Endothelial cell of umbilical vein (primary cell): ENCODE data around the gene LHPP. TPM values are rescaled to one million over a fixed set of nuclear protein-coding genes. Genes with fewer than 3 reads are reported as not detected.

Experiments
- BruUV-seq: library from RNA; stranded (reverse); fragments of 400-500 nt; replicated peaks from 2 replicates; lab custom pipeline; 2021; lab: Mats Ljungman, UMichigan
- CTCF ChIA-PET: fragments of 300-600, 350-600 bp; sonication (Branson Sonifier 250); formaldehyde crosslinking; loops from one replicate; lab custom pipeline; 2021; ENCODE audit warnings: antibody characterized with exemption, inconsistent platforms; lab: Charles Lee
- POLR2A ChIA-PET: fragments of 300-600, 350-600 bp; sonication (Branson Sonifier 250); formaldehyde crosslinking; loops from one replicate; lab custom pipeline; 2021; ENCODE audit warnings: antibody characterized with exemption, inconsistent platforms; lab: Charles Lee
- DNase-seq: peaks from one replicate; pipeline ENCODE4 v3.0.0-alpha.2; 2011; ENCODE audit warnings: low read depth, low spot score
- FAIRE-seq: peaks from 2 replicates; lab custom pipeline; 2011; peaks lifted over from hg19 to GRCh38; lab: Jason Lieb, UNC
- H2AFZ ChIP-seq: 2 replicates; pipeline ENCODE4 v1.6.0; 2012; ENCODE audit warnings: low read depth, low read length, control low read depth, inconsistent platforms
- H3K27ac ChIP-seq: 2 replicates; pipeline ENCODE4 v1.5.1; 2011; ENCODE audit warnings: low read depth, mild to moderate bottlenecking, control low read depth, low read length, moderate library complexity; ENCODE audit not compliant: insufficient read depth
- H3K27me3 ChIP-seq, 2 experiments: 2 replicates each; pipeline versions ENCODE4 v1.6.0 to v1.6.1; 2011; ENCODE audit warnings: low read length in 2 of 2, mixed read lengths in 1 of 2; ENCODE audit not compliant: control insufficient read depth in 2 of 2, insufficient read depth in 2 of 2
- H3K36me3 ChIP-seq, 2 experiments: 2 replicates in 1 of 2; 3 replicates in 1 of 2; pipeline ENCODE4 v1.5.1; 2011; ENCODE audit warnings: low read length in 2 of 2, mild to moderate bottlenecking in 1 of 2, moderate library complexity in 1 of 2; ENCODE audit not compliant: control insufficient read depth in 2 of 2, insufficient read depth in 2 of 2; ENCODE audit errors: extremely low read depth in 1 of 2
- H3K4me1 ChIP-seq: 3 replicates; pipeline ENCODE4 v1.5.1; 2011; ENCODE audit warnings: mild to moderate bottlenecking, low read length; ENCODE audit not compliant: control insufficient read depth, insufficient read depth; ENCODE audit errors: extremely low read depth
- H3K4me2 ChIP-seq: 2 replicates; pipeline ENCODE4 v1.6.1; 2011; ENCODE audit warnings: low read length, control low read depth, mixed read lengths; ENCODE audit not compliant: insufficient read depth
- H3K4me3 ChIP-seq, 3 experiments: fragments of 200-600 bp in 1 of 3; sonication (generic), shearing (Covaris generic) in 1 of 3; replicated peaks in 1 of 3; 2 replicates each; pipeline ENCODE4 v1.5.1; 2011 to 2016; ENCODE audit warnings: control low read depth in 3 of 3, low read length in 3 of 3, mild to moderate bottlenecking in 2 of 3, inconsistent platforms in 1 of 3, low read depth in 1 of 3, moderate library complexity in 1 of 3; ENCODE audit not compliant: insufficient read depth in 1 of 3
- H3K79me2 ChIP-seq: 2 replicates; pipeline ENCODE4 v1.6.0; 2012; ENCODE audit warnings: low read length, inconsistent platforms; ENCODE audit not compliant: control insufficient read depth, insufficient read depth
- H3K9ac ChIP-seq: replicated peaks from 2 replicates; pipeline ENCODE3; 2011; ENCODE audit warnings: low read length, control low read depth; ENCODE audit not compliant: insufficient read depth; ENCODE audit errors: extremely low read depth
- H3K9me1 ChIP-seq: replicated peaks from 3 replicates; pipeline ENCODE4 v1.6.0; 2011; ENCODE audit warnings: mild to moderate bottlenecking, low read length; ENCODE audit not compliant: control insufficient read depth, insufficient read depth; ENCODE audit errors: extremely low read depth
- H3K9me3 ChIP-seq: replicated peaks from 2 replicates; pipeline ENCODE4 v1.5.1; 2012; ENCODE audit warnings: low read length, inconsistent platforms; ENCODE audit not compliant: control insufficient read depth, insufficient read depth
- H4K20me1 ChIP-seq: replicated peaks from 2 replicates; pipeline ENCODE3; 2011; ENCODE audit warnings: mild to moderate bottlenecking, low read length; ENCODE audit not compliant: control insufficient read depth, insufficient read depth; ENCODE audit errors: extremely low read depth
- EZH2 ChIP-seq: IDR thresholded peaks from 2 replicates; pipeline ENCODE4 v1.6.1; 2012; ENCODE audit warnings: borderline replicate concordance, low read depth, mild to moderate bottlenecking, moderate library complexity, low read length, inconsistent platforms; ENCODE audit not compliant: severe bottlenecking
- FOS ChIP-seq: IDR thresholded peaks from 2 replicates; pipeline ENCODE4 v1.6.1; 2011; ENCODE audit warnings: mild to moderate bottlenecking, low read length, moderate library complexity, borderline replicate concordance; ENCODE audit not compliant: insufficient read depth
- GATA2 ChIP-seq: IDR thresholded peaks from 2 replicates; pipeline ENCODE4 v1.7.0; 2011; ENCODE audit warnings: low read depth, mild to moderate bottlenecking, moderate library complexity, mixed read lengths, low read length; ENCODE audit not compliant: insufficient read length, insufficient read depth
- JUN ChIP-seq: IDR thresholded peaks from 2 replicates; pipeline ENCODE4 v1.6.1; 2011; ENCODE audit warnings: borderline replicate concordance, low read depth; ENCODE audit not compliant: insufficient read length, insufficient read depth
- MYC ChIP-seq: IDR thresholded peaks from one replicate; pipeline ENCODE4 v1.6.1; 2011; ENCODE audit warnings: mild to moderate bottlenecking, low read depth, low read length
- POLR2A ChIP-seq: IDR thresholded peaks from 2 replicates; pipeline ENCODE4 v1.6.1; 2012; ENCODE audit warnings: low read depth, mild to moderate bottlenecking, control low read depth, low read length
- POLR2AphosphoS5 ChIP-seq: IDR thresholded peaks from 2 replicates; pipeline ENCODE4 v1.6.1; 2012; ENCODE audit warnings: low read depth, mild to moderate bottlenecking, control low read depth, low read length, moderate library complexity; ENCODE audit not compliant: insufficient read depth
- dilution Hi-C: fragments of 300-500 bp; cut with MboI; formaldehyde crosslinking; loops from one replicate; pipeline ENCODE4 v1.15.0; 2019; ENCODE audit warnings: low sequenced_read_pairs; ENCODE audit not compliant: extremely low pct_ligation_motif_present
- intact Hi-C: fragments of 100-400 bp; cut with micrococcal nuclease; formaldehyde crosslinking; loops from one replicate; pipeline ENCODE4 v1.10.0; 2022
- polyA plus RNA-seq, 4 experiments: library from polyadenylated mRNA; depleted of rRNA in 3 of 4; stranded (reverse) in 3 of 4; unstranded in 1 of 4; fragments of >200 nt; gene quantifications; 2 replicates each; pipeline versions ENCODE4 v1.2.1 to v1.2.3, GENCODE V29; 2011 to 2012; ENCODE audit warnings: missing spikeins in 1 of 4
- total RNA-seq: library from RNA; stranded (reverse); gene quantifications from 2 replicates; pipeline ENCODE4 v1.2.3, GENCODE V29; 2021
- TF ChIP-seq, protein P1 (sequence below), 2 donors: IDR thresholded peaks; 1 replicate in 1 of 2; 2 replicates in 1 of 2; pipeline ENCODE4 v1.5.1; 2011; ENCODE audit warnings: low read length in 2 of 2, mild to moderate bottlenecking in 2 of 2, moderate library complexity in 2 of 2, control low read depth in 1 of 2, inconsistent platforms in 1 of 2, low read depth in 1 of 2; ENCODE audit not compliant: insufficient read depth in 1 of 2; ENCODE audit errors: extremely low read depth in 1 of 2
- TF ChIP-seq, protein P2 (sequence below): IDR thresholded peaks from 2 replicates; pipeline ENCODE4 v1.6.1; 2011; ENCODE audit not compliant: insufficient read depth, insufficient read length

LHPP gene
- total and polyA plus RNA-seq, 2 donors (not counting 3 experiments of a cell fraction or from before 2014, with no cell fraction given): 5.8 to 11.2 TPM

DNA sequence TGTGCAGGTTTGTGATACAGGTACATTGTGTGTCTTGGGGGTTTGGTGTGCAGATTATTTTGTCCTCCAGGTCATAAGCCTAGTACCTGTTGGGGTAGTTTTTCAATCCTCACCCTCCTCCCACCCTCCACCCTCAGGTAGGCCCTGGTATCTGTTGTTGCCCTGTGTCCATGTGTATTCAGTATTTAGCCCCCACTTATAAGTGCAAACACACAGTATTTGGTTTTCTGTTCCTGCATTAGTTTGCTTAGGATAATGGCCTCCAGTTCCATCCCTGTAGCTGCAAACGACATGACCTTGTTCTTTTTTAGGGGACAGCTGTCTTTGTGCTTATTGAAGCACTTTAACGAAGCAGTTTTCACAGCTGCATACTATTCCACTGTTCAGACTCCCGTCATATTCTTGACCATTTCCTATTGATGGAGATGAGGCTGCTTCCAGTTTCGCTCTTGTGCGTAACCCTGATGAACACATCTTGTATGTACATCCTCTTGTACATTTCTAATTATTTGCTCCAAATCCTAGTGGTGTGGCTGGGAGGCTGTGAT is 47.4 kb downstream of the LHPP start:
- TF ChIP-seq EZH2: no peak
- no peak for TF ChIP-seq POLR2A
- no peak for TF ChIP-seq MYC
- TF ChIP-seq, protein P1, sequence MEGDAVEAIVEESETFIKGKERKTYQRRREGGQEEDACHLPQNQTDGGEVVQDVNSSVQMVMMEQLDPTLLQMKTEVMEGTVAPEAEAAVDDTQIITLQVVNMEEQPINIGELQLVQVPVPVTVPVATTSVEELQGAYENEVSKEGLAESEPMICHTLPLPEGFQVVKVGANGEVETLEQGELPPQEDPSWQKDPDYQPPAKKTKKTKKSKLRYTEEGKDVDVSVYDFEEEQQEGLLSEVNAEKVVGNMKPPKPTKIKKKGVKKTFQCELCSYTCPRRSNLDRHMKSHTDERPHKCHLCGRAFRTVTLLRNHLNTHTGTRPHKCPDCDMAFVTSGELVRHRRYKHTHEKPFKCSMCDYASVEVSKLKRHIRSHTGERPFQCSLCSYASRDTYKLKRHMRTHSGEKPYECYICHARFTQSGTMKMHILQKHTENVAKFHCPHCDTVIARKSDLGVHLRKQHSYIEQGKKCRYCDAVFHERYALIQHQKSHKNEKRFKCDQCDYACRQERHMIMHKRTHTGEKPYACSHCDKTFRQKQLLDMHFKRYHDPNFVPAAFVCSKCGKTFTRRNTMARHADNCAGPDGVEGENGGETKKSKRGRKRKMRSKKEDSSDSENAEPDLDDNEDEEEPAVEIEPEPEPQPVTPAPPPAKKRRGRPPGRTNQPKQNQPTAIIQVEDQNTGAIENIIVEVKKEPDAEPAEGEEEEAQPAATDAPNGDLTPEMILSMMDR (IDR thresholded peaks at IDR 0.05; ENCODE audit: extremely low read depth in 1 of 2, insufficient read depth in 1 of 2, low read depth in 1 of 2, low read length in 2 of 2): no peak
- no peak for TF ChIP-seq GATA2
- TF ChIP-seq POLR2AphosphoS5: no peak
- TF ChIP-seq FOS: no peak
- no peak for TF ChIP-seq JUN
- TF ChIP-seq, protein P2, sequence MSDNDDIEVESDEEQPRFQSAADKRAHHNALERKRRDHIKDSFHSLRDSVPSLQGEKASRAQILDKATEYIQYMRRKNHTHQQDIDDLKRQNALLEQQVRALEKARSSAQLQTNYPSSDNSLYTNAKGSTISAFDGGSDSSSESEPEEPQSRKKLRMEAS: no peak
- Histone ChIP-seq H3K36me3 (no peaks in the 10 kb centered on the region), H3K27me3 (no peaks in the 10 kb centered on the region), H3K27ac (no peak overlapping the region), H4K20me1 (no peaks in the 10 kb centered on the region), H3K4me1 (no peaks in the 10 kb centered on the region), H3K4me3 (no peak overlapping the region), H2AFZ (no peak overlapping the region), H3K4me2 (no peak overlapping the region), H3K9me3 (no peaks in the 10 kb centered on the region), H3K79me2 (no peaks in the 10 kb centered on the region), H3K9ac (no peak overlapping the region), H3K9me1 (no peaks in the 10 kb centered on the region)
- dilution Hi-C loops: no loop called here
- DNase-seq (no peak), FAIRE-seq (no peak)
- POLR2A ChIA-PET: no interaction called here
- BruUV-seq: no TSS peak
- intact Hi-C loops: no loop called here
- CTCF ChIA-PET: no interaction called here
